Suprapubic skin (tissue), 4 donors: ENCODE measurements around the gene LARGE1. TPM values are rescaled to one million over a fixed set of nuclear protein-coding genes. Genes with fewer than 3 reads are reported as not detected.

Source experiments
- DNase-seq, 2 donors: peaks; one replicate each; pipeline ENCODE4 v3.0.0-alpha.2; 2019; ENCODE audit warnings: low spot score in 2 of 2
- H3K27ac ChIP-seq: fragments of 200-600 bp; sonication (generic); one replicate; pipeline ENCODE4 v1.5.1; 2019
- H3K27me3 ChIP-seq: fragments of 200-600 bp; sonication (generic); one replicate; pipeline ENCODE4 v1.5.1; 2019
- H3K36me3 ChIP-seq: fragments of 200-600 bp; sonication (generic); one replicate; pipeline ENCODE4 v1.5.1; 2019
- H3K4me1 ChIP-seq: fragments of 200-600 bp; sonication (generic); one replicate; pipeline ENCODE4 v1.5.1; 2019
- H3K4me3 ChIP-seq: fragments of 200-600 bp; sonication (generic); one replicate; pipeline ENCODE4 v1.5.1; 2019; ENCODE audit warnings: mild to moderate bottlenecking
- H3K9me3 ChIP-seq: fragments of 200-600 bp; sonication (generic); one replicate; pipeline ENCODE4 v1.5.1; 2019
- EP300 ChIP-seq: sonication (generic); formaldehyde crosslinking; IDR thresholded peaks from one replicate; pipeline ENCODE4 v1.6.1; 2017; ENCODE audit warnings: antibody characterized with exemption
- POLR2A ChIP-seq, 2 donors: fragments of 450-650 bp; IDR thresholded peaks; one replicate each; pipeline ENCODE4 v1.6.1; 2017; ENCODE audit warnings: antibody characterized with exemption in 2 of 2, mild to moderate bottlenecking in 2 of 2, moderate library complexity in 2 of 2
- POLR2AphosphoS5 ChIP-seq, 3 donors: sonication (generic); formaldehyde crosslinking; IDR thresholded peaks; one replicate each; pipeline ENCODE4 v1.6.1; 2017; ENCODE audit warnings: antibody characterized with exemption in 3 of 3
- WGBS: methylation state at CpG from one replicate; pipeline ENCODE4 v1.1.5; 2018; 5-methylcytosine and 5-hydroxymethylcytosine counted together
- total RNA-seq, 4 donors: library from RNA; depleted of rRNA; stranded (reverse); fragments of >200 nt; gene quantifications; one replicate each; pipeline ENCODE4 v1.1.0, GENCODE V29; 2016
- TF ChIP-seq, protein P1 (sequence below), 2 donors: fragments of 200-600 bp in 1 of 2; fragments of 450-650 bp in 1 of 2; sonication (generic) in 1 of 2; IDR thresholded peaks; one replicate each; pipeline ENCODE4 v1.5.1; 2016 to 2019; ENCODE audit warnings: antibody characterized with exemption in 2 of 2, mild to moderate bottlenecking in 1 of 2, moderate library complexity in 1 of 2

The LARGE1 gene
- total RNA-seq, 4 donors from 2014 or later: 12.1 to 41.6 (median 21.1) TPM

DNA sequence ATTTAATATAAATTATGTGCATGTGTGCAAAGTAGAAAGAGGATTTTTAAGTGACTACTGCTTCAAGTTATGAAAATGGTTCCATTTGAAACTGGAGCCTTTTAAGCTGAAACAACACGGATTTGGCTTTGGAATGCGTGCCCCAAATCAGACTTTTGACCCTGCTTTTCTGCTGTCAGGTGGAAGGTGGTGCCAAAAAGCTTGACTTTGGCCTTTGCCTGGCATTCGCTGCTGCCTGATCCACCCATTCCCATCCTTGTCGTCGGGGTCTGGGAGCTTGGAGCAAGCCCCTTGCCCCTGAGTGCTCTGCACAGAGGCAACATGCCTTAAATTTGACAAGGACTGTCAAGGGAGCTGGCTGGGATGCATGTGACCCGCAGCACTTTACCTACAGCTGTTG lies 526.8 kb downstream of the LARGE1 start:
- TF ChIP-seq POLR2AphosphoS5 (IDR thresholded peaks at IDR 0.05): no peak
- no peak for TF ChIP-seq POLR2A (IDR thresholded peaks at IDR 0.05)
- TF ChIP-seq, protein P1, sequence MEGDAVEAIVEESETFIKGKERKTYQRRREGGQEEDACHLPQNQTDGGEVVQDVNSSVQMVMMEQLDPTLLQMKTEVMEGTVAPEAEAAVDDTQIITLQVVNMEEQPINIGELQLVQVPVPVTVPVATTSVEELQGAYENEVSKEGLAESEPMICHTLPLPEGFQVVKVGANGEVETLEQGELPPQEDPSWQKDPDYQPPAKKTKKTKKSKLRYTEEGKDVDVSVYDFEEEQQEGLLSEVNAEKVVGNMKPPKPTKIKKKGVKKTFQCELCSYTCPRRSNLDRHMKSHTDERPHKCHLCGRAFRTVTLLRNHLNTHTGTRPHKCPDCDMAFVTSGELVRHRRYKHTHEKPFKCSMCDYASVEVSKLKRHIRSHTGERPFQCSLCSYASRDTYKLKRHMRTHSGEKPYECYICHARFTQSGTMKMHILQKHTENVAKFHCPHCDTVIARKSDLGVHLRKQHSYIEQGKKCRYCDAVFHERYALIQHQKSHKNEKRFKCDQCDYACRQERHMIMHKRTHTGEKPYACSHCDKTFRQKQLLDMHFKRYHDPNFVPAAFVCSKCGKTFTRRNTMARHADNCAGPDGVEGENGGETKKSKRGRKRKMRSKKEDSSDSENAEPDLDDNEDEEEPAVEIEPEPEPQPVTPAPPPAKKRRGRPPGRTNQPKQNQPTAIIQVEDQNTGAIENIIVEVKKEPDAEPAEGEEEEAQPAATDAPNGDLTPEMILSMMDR (IDR thresholded peaks at IDR 0.05): no peak
- no peak for TF ChIP-seq EP300
- no peak for DNase-seq
- 71% methylated on average over 6 of the region's 6 CpGs for WGBS
- Histone ChIP-seq H3K27me3 (no peaks in the 10 kb centered on the region), H3K27ac (no peak overlapping the region), H3K4me3 (no peak overlapping the region), H3K4me1 (no peaks in the 10 kb centered on the region), H3K9me3 (no peaks in the 10 kb centered on the region), H3K36me3 (no peaks in the 10 kb centered on the region)

DNA sequence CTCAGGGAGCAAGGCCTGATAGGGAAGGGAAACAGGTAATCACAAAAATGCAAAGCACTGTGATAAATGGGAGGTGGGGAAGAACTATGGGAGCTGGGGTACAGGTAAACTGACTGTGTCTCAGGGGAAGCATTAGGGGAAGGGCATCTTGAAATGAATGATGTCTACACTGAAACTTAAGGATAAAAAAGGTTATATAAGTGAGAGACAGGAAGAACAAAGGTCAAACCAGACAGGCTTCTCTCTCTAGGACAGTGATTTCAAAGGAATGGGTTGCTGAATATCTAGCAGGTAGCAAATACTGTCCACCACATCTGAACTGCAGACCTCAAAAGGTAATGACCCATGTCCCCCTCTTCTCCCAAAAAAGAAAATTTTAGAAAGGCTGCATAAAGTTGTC lies 529.0 kb downstream of the LARGE1 start:
- Histone ChIP-seq H3K36me3 (no peaks in the 10 kb centered on the region), H3K4me1 (no peaks in the 10 kb centered on the region), H3K27ac (no peak overlapping the region), H3K9me3 (no peaks in the 10 kb centered on the region), H3K27me3 (no peaks in the 10 kb centered on the region), H3K4me3 (no peak overlapping the region)
- TF ChIP-seq POLR2A (IDR thresholded peaks at IDR 0.05) (no peak), POLR2AphosphoS5 (IDR thresholded peaks at IDR 0.05) (no peak), EP300 (no peak)
- TF ChIP-seq, protein P1 (IDR thresholded peaks at IDR 0.05): no peak
- no peak for DNase-seq

DNA sequence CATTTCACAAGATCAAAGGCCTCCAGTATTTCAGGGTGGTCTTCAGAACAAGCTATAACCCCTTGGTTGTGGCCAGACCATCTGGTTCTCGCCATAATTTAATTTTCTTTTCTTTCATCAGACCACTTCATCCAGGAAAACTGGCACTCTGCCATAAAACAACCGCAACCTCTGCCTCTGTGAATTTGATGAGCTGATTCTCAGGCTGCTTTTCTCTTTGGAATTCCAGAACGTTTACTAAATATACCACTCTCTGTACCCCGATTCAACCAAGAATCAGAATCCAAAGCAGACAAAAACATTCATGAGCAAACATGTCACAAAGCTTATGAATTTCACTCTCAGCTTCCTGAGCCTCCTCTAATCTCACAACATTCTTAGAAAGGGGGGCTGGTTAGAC lies 530.3 kb downstream of the LARGE1 start:
- Histone ChIP-seq H3K36me3 (no peaks in the 10 kb centered on the region), H3K9me3 (no peaks in the 10 kb centered on the region), H3K27me3 (no peaks in the 10 kb centered on the region), H3K4me1 (no peaks in the 10 kb centered on the region), H3K4me3 (no peak overlapping the region), H3K27ac (no peak overlapping the region)
- DNase-seq: no peak
- WGBS: 66% methylated on average over 4 of the region's 4 CpGs
- TF ChIP-seq, protein P1 (IDR thresholded peaks at IDR 0.05): no peak
- TF ChIP-seq POLR2AphosphoS5 (IDR thresholded peaks at IDR 0.05): no peak
- TF ChIP-seq EP300: no peak
- no peak for TF ChIP-seq POLR2A (IDR thresholded peaks at IDR 0.05)

DNA sequence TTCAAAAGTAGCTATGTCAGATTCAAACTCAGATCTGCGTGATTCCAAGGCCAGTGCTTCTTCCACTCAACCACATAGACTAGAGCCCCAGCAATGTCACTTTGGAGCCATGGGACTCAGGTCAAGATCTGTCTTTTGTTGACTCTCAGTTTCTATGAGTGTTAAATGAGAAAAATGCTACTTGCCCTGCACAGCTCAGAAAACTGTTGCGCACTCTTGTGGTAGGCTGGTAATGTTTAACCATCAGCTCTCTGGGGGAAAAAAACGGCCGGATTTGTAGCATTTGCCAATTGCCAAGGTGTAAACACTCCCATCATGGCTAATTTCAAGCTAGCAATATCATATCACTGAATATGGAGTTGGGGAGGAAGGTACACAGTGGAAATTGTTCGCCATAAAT lies 534.0 kb downstream of the LARGE1 start:
- WGBS: 94% methylated on average over 5 of the region's 5 CpGs
- peaks cover 23% of the 10 kb centered on the region for H3K36me3 ChIP-seq
- H3K4me3 ChIP-seq: no peak overlapping the region
- H3K9me3 ChIP-seq: no peaks in the 10 kb centered on the region
- TF ChIP-seq, protein P1 (IDR thresholded peaks at IDR 0.05): no peak
- no peak for TF ChIP-seq POLR2A (IDR thresholded peaks at IDR 0.05)
- TF ChIP-seq EP300: no peak
- no peak for TF ChIP-seq POLR2AphosphoS5 (IDR thresholded peaks at IDR 0.05)
- H3K4me1 ChIP-seq: no peaks in the 10 kb centered on the region
- no peaks in the 10 kb centered on the region for H3K27me3 ChIP-seq
- DNase-seq: no peak
- no peak overlapping the region for H3K27ac ChIP-seq

- Histone ChIP-seq H3K27me3 (no peaks in the 10 kb centered on the region), H3K27ac (no peak overlapping the region), H3K4me3 (no peak overlapping the region), H3K4me1 (no peaks in the 10 kb centered on the region), H3K9me3 (no peaks in the 10 kb centered on the region), H3K36me3 (peaks cover 23% of the 10 kb centered on the region)
- no peak for DNase-seq
- WGBS: 94% methylated on average over 2 of the region's 2 CpGs
- TF ChIP-seq EP300 (no peak), POLR2A (IDR thresholded peaks at IDR 0.05) (no peak), POLR2AphosphoS5 (IDR thresholded peaks at IDR 0.05) (no peak)
- TF ChIP-seq, protein P1 (IDR thresholded peaks at IDR 0.05): no peak
These were observed 534.7 kb downstream of the LARGE1 start for GRCh38 chr22:33385611-33386010.
